Karpas-422 (cell line): Measurements from ENCODE around the gene ELFN2. TPM values are rescaled to one million over a fixed set of nuclear protein-coding genes. Genes with fewer than 3 reads are reported as not detected.
"Not testable (repeated sequence)": the region's sequence is repeated elsewhere in the genome, so short reads cannot be mapped to it uniquely, and the experiment has no call there.

Experiments used
- DNase-seq: peaks from one replicate; pipeline ENCODE4 v3.0.0-alpha.2; 2015
- H2AFZ ChIP-seq: fragments of 200-600 bp; sonication (generic); 2 replicates; pipeline ENCODE4 v1.6.1; 2014; ENCODE audit warnings: antibody characterized with exemption, low read length, mixed read lengths
- H3K27ac ChIP-seq: fragments of 200-600 bp; sonication (generic); 2 replicates; pipeline ENCODE4 v1.5.1; 2014; ENCODE audit warnings: mild to moderate bottlenecking, low read length, moderate library complexity
- H3K27me3 ChIP-seq: fragments of 200-600 bp; sonication (generic); 2 replicates; pipeline ENCODE4 v1.6.1; 2014; ENCODE audit warnings: low read length, mixed read lengths
- H3K36me3 ChIP-seq: fragments of 200-600 bp; sonication (generic); 2 replicates; pipeline ENCODE4 v1.6.1; 2014; ENCODE audit warnings: low read length, mixed read lengths; ENCODE audit not compliant: insufficient read depth
- H3K4me1 ChIP-seq: fragments of 200-600 bp; sonication (generic); 2 replicates; pipeline ENCODE4 v1.6.1; 2014; ENCODE audit warnings: mild to moderate bottlenecking, low read length, mixed read lengths
- H3K4me2 ChIP-seq: fragments of 200-600 bp; sonication (generic); 2 replicates; pipeline ENCODE4 v1.6.1; 2014; ENCODE audit warnings: low read length, low read depth, mild to moderate bottlenecking; ENCODE audit not compliant: poor library complexity, severe bottlenecking
- H3K4me3 ChIP-seq: fragments of 200-600 bp; sonication (generic); 2 replicates; pipeline ENCODE4 v1.5.1; 2014; ENCODE audit warnings: mild to moderate bottlenecking, antibody characterized with exemption, low read length, mixed read lengths
- H3K79me2 ChIP-seq: fragments of 200-600 bp; sonication (generic); 2 replicates; pipeline ENCODE4 v1.6.1; 2014; ENCODE audit warnings: mild to moderate bottlenecking, low read length, mixed read lengths
- H3K9ac ChIP-seq: fragments of 200-600 bp; sonication (generic); 2 replicates; pipeline ENCODE4 v1.6.0; 2014; ENCODE audit warnings: low read length
- H3K9me2 ChIP-seq: fragments of 200-600 bp; sonication (generic), shearing (Covaris generic); replicated peaks from 2 replicates; pipeline ENCODE4 v1.6.0; 2014; ENCODE audit warnings: mild to moderate bottlenecking, low read length, moderate library complexity; ENCODE audit not compliant: insufficient read depth
- H3K9me3 ChIP-seq: fragments of 300-700, 200-600 bp; sonication (generic); 2 replicates; pipeline ENCODE4 v1.6.1; 2014; ENCODE audit warnings: low read length, mixed read lengths
- H4K20me1 ChIP-seq: fragments of 200-600 bp; sonication (generic); 2 replicates; pipeline ENCODE4 v1.6.1; 2014; ENCODE audit warnings: mild to moderate bottlenecking, antibody characterized with exemption, low read length, low read depth; ENCODE audit not compliant: insufficient read depth
- total RNA-seq: library from RNA; depleted of rRNA; stranded (reverse); fragments of >200 nt; shearing (Covaris generic); gene quantifications from 2 replicates; pipeline ENCODE4 v1.2.3, GENCODE V29; 2014; ENCODE audit warnings: low replicate concordance

ELFN2 gene
- total RNA-seq, 1 experiment from 2014 or later = not detected

- H3K4me3 ChIP-seq, H3K27ac ChIP-seq, H4K20me1 ChIP-seq, H3K9ac ChIP-seq, H3K9me2 ChIP-seq, H2AFZ ChIP-seq, DNase-seq, H3K36me3 ChIP-seq, H3K9me3 ChIP-seq, H3K79me2 ChIP-seq, H3K4me2 ChIP-seq, H3K27me3 ChIP-seq: not testable (repeated sequence)
- H3K4me1 ChIP-seq = peaks cover 11% of the 10 kb centered on the region
These were observed 27.8 kb downstream of the ELFN2 start for GRCh38 chr22:37399457-37399856.

DNA sequence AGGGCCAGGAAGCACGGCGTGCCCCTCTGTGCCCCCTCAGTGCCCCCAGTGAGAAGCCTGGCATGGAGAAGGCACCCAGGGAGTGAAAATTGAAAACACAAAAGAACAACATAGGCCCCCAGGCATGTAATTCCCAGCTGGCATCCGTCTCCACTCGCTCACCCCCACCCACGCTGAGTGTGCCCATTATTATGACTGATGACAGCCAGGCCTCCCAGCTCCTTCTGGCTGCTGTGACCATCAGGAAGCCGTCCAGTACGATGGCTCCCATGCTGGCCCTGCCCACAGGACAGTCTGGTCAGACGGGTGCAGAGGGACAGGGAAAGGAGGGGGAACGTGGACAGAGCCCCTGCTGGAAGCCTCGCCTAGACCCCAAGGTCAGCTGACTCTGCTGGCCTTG, 30.1 kb downstream of the ELFN2 start:
- H4K20me1 ChIP-seq = no peaks in the 10 kb centered on the region; the same call in 1 of the 2 replicates
- H3K27ac ChIP-seq = no peak overlapping the region
- no peak overlapping the region for H3K4me2 ChIP-seq
- no peaks in the 10 kb centered on the region for H3K9me3 ChIP-seq
- no peak overlapping the region for H3K4me3 ChIP-seq
- H3K4me1 ChIP-seq = peaks cover 11% of the 10 kb centered on the region
- H3K36me3 ChIP-seq = no peaks in the 10 kb centered on the region
- no peaks in the 10 kb centered on the region for H3K9me2 ChIP-seq
- H3K27me3 ChIP-seq = no peaks in the 10 kb centered on the region
- no peak overlapping the region for H2AFZ ChIP-seq
- H3K9ac ChIP-seq = no peak overlapping the region
- H3K79me2 ChIP-seq = no peaks in the 10 kb centered on the region
- no peak for DNase-seq

- Histone ChIP-seq H3K9me3 (no peaks in the 10 kb centered on the region), H3K4me2 (no peak overlapping the region), H3K27ac (no peak overlapping the region), H2AFZ (no peak overlapping the region), H3K27me3 (no peaks in the 10 kb centered on the region), H3K36me3 (no peaks in the 10 kb centered on the region), H4K20me1 (no peaks in the 10 kb centered on the region; the same call in 1 of the 2 replicates), H3K9me2 (no peaks in the 10 kb centered on the region), H3K4me3 (no peak overlapping the region), H3K4me1 (peaks cover 11% of the 10 kb centered on the region), H3K9ac (no peak overlapping the region), H3K79me2 (no peaks in the 10 kb centered on the region)
- DNase-seq = no peak
These were observed 30.7 kb downstream of the ELFN2 start for GRCh38 chr22:37396488-37397084.

GRCh38 chr22:37394341-37394740, 32.9 kb downstream of the ELFN2 start:
- no peaks in the 10 kb centered on the region for H3K9me3 ChIP-seq
- no peak overlapping the region for H3K4me3 ChIP-seq
- no peak overlapping the region for H3K4me2 ChIP-seq
- H2AFZ ChIP-seq = no peak overlapping the region
- no peak overlapping the region for H3K27ac ChIP-seq
- no peaks in the 10 kb centered on the region for H3K9me2 ChIP-seq
- H3K79me2 ChIP-seq = no peaks in the 10 kb centered on the region
- no peaks in the 10 kb centered on the region for H3K27me3 ChIP-seq
- no peak overlapping the region for H3K9ac ChIP-seq
- peaks cover 11% of the 10 kb centered on the region for H3K4me1 ChIP-seq
- DNase-seq = no peak
- H3K36me3 ChIP-seq = no peaks in the 10 kb centered on the region
- H4K20me1 ChIP-seq = no peaks in the 10 kb centered on the region; the same call in 1 of the 2 replicates

- H3K4me2 ChIP-seq = no peak overlapping the region
- H3K9me2 ChIP-seq = no peaks in the 10 kb centered on the region
- no peaks in the 10 kb centered on the region for H3K36me3 ChIP-seq
- H2AFZ ChIP-seq = no peak overlapping the region
- H3K27ac ChIP-seq = no peak overlapping the region
- H3K9ac ChIP-seq = no peak overlapping the region
- H3K79me2 ChIP-seq = no peaks in the 10 kb centered on the region
- H3K27me3 ChIP-seq = no peaks in the 10 kb centered on the region
- DNase-seq = no peak
- H3K4me3 ChIP-seq = no peak overlapping the region
- no peaks in the 10 kb centered on the region for H3K9me3 ChIP-seq
- peaks cover 11% of the 10 kb centered on the region for H3K4me1 ChIP-seq
- H4K20me1 ChIP-seq = no peaks in the 10 kb centered on the region; the same call in 1 of the 2 replicates
These were observed 33.5 kb downstream of the ELFN2 start for GRCh38 chr22:37393746-37394145.

- Histone ChIP-seq H3K9ac (no peak overlapping the region), H3K4me2 (no peak overlapping the region)
- DNase-seq = no peak
These were observed 34.5 kb downstream of the ELFN2 start for GRCh38 chr22:37392721-37393328.

GRCh38 chr22:37391702-37392101, 35.6 kb downstream of the ELFN2 start:
- H3K4me1 ChIP-seq = peaks cover 11% of the 10 kb centered on the region
- DNase-seq = no peak
- no peaks in the 10 kb centered on the region for H3K79me2 ChIP-seq
- no peak overlapping the region for H2AFZ ChIP-seq
- no peak overlapping the region for H3K4me3 ChIP-seq
- no peaks in the 10 kb centered on the region; the same call in 1 of the 2 replicates for H4K20me1 ChIP-seq
- H3K27ac ChIP-seq = no peak overlapping the region
- H3K9ac ChIP-seq = no peak overlapping the region
- no peaks in the 10 kb centered on the region for H3K36me3 ChIP-seq
- no peaks in the 10 kb centered on the region for H3K27me3 ChIP-seq
- H3K9me3 ChIP-seq = no peaks in the 10 kb centered on the region
- no peak overlapping the region for H3K4me2 ChIP-seq
- no peaks in the 10 kb centered on the region for H3K9me2 ChIP-seq

More at GRCh38 chr22:37392721-37393328, 34.5 kb downstream of the ELFN2 start:
- Histone ChIP-seq H3K27ac (no peak overlapping the region), H3K79me2 (no peaks in the 10 kb centered on the region), H3K27me3 (no peaks in the 10 kb centered on the region), H2AFZ (no peak overlapping the region), H3K9me2 (no peaks in the 10 kb centered on the region), H3K4me3 (no peak overlapping the region), H4K20me1 (no peaks in the 10 kb centered on the region; the same call in 1 of the 2 replicates), H3K36me3 (no peaks in the 10 kb centered on the region), H3K4me1 (peaks cover 11% of the 10 kb centered on the region), H3K9me3 (no peaks in the 10 kb centered on the region)

GRCh38 chr22:37390075-37390474, 37.2 kb downstream of the ELFN2 start:
- Histone ChIP-seq H3K27ac (no peak overlapping the region), H3K4me1 (no peaks in the 10 kb centered on the region), H3K36me3 (no peaks in the 10 kb centered on the region), H3K27me3 (no peaks in the 10 kb centered on the region), H4K20me1 (peaks cover 5% of the 10 kb centered on the region; the same call in 1 of the 2 replicates), H3K4me2 (no peak overlapping the region), H3K79me2 (no peaks in the 10 kb centered on the region), H3K9me3 (no peaks in the 10 kb centered on the region), H3K9ac (no peak overlapping the region), H3K9me2 (no peaks in the 10 kb centered on the region), H3K4me3 (no peak overlapping the region), H2AFZ (no peak overlapping the region)
- no peak for DNase-seq
